ENCODE results near the gene PAN3. TPM values are rescaled to one million over a fixed set of nuclear protein-coding genes. Genes with fewer than 3 reads are reported as not detected.

Gene PAN3
- total and polyA plus RNA-seq, 8 donors = 24.1 to 63.2 (median 55.2) TPM

- no peak for ATAC-seq
- Histone ChIP-seq H3K27me3 (no peaks in the 10 kb centered on the region), H3K9me3 (no peaks in the 10 kb centered on the region), H3K36me3 (no peaks in the 10 kb centered on the region), H3K4me1 (peaks cover 0 to 2% of the 10 kb centered on the region in 2 donors), H3K27ac (no peak overlapping the region), H3K4me3 (no peak overlapping the region)
- TF ChIP-seq, protein P1, sequence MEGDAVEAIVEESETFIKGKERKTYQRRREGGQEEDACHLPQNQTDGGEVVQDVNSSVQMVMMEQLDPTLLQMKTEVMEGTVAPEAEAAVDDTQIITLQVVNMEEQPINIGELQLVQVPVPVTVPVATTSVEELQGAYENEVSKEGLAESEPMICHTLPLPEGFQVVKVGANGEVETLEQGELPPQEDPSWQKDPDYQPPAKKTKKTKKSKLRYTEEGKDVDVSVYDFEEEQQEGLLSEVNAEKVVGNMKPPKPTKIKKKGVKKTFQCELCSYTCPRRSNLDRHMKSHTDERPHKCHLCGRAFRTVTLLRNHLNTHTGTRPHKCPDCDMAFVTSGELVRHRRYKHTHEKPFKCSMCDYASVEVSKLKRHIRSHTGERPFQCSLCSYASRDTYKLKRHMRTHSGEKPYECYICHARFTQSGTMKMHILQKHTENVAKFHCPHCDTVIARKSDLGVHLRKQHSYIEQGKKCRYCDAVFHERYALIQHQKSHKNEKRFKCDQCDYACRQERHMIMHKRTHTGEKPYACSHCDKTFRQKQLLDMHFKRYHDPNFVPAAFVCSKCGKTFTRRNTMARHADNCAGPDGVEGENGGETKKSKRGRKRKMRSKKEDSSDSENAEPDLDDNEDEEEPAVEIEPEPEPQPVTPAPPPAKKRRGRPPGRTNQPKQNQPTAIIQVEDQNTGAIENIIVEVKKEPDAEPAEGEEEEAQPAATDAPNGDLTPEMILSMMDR (IDR thresholded peaks at IDR 0.05) = no peak
- intact Hi-C loops (cut with DNase I) = no loop called here
- DNase-seq = no peak
Observed at GRCh38 chr13:28166257-28166656, 27.9 kb downstream of the PAN3 start.

GRCh38 chr13:28171266-28171665 lies 32.9 kb downstream of the PAN3 start:
- ATAC-seq (no peak), DNase-seq (no peak)
- H3K9me3 ChIP-seq = no peaks in the 10 kb centered on the region
- TF ChIP-seq, protein P1 (IDR thresholded peaks at IDR 0.05) = no peak
- intact Hi-C loops (cut with DNase I) = no loop called here
- H3K27me3 ChIP-seq = no peaks in the 10 kb centered on the region
- no peak overlapping the region for H3K4me3 ChIP-seq
- no peak overlapping the region for H3K27ac ChIP-seq
- H3K36me3 ChIP-seq = peaks cover 0 to 5% of the 10 kb centered on the region in 2 donors
- H3K4me1 ChIP-seq = peaks cover 0 to 5% of the 10 kb centered on the region in 2 donors

GRCh38 chr13:28172947-28173346 lies 34.6 kb downstream of the PAN3 start:
- no peak for ATAC-seq

GRCh38 chr13:28173793-28174192 lies 35.4 kb downstream of the PAN3 start:
- intact Hi-C loops (cut with DNase I) = no loop called here

More at GRCh38 chr13:28172947-28173346, 34.6 kb downstream of the PAN3 start:
- Histone ChIP-seq H3K4me3 (no peak overlapping the region), H3K9me3 (no peaks in the 10 kb centered on the region), H3K4me1 (peaks cover 0 to 5% of the 10 kb centered on the region in 2 donors), H3K27ac (no peak overlapping the region), H3K27me3 (no peaks in the 10 kb centered on the region), H3K36me3 (peaks cover 0 to 20% of the 10 kb centered on the region in 2 donors)
- DNase-seq = no peak
- TF ChIP-seq, protein P1 (IDR thresholded peaks at IDR 0.05) = no peak
- intact Hi-C loops (cut with DNase I) = no loop called here

DNA sequence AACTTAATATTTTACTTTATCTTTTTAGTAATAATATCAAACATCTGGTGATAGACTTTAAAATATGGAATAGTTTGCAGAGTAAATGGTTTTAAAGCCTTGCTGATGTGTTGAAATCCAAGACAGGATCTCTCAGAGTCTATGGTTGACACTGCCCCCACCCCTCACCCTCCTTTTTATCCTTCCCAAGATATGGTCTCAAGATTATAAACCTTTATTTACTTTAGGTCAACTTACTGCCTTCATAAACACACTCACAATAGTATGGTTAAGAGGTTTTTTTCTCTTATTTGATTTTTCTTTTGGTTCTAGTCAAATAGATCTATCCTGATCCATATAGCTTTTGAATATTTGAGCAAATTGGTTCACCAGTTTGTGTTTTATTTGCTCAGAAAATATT lies 39.0 kb downstream of the PAN3 start:
- Histone ChIP-seq H3K27ac (no peak overlapping the region), H3K36me3 (peaks cover 0 to 27% of the 10 kb centered on the region in 2 donors), H3K4me3 (no peak overlapping the region), H3K9me3 (no peaks in the 10 kb centered on the region), H3K4me1 (peaks cover 0 to 5% of the 10 kb centered on the region in 2 donors), H3K27me3 (no peaks in the 10 kb centered on the region)
- DNase-seq (no peak), ATAC-seq (no peak)
- TF ChIP-seq, protein P1 (IDR thresholded peaks at IDR 0.05) = no peak
- intact Hi-C loops (cut with DNase I) = no loop called here

More at GRCh38 chr13:28173793-28174192, 35.4 kb downstream of the PAN3 start:
- Histone ChIP-seq H3K36me3 (peaks cover 0 to 21% of the 10 kb centered on the region in 2 donors), H3K27ac (no peak overlapping the region), H3K4me1 (peaks cover 0 to 5% of the 10 kb centered on the region in 2 donors), H3K4me3 (no peak overlapping the region), H3K27me3 (no peaks in the 10 kb centered on the region), H3K9me3 (no peaks in the 10 kb centered on the region)
- DNase-seq (no peak), ATAC-seq (no peak)
- TF ChIP-seq, protein P1 (IDR thresholded peaks at IDR 0.05) = no peak
